GM21381 (cell line): ENCODE results near the gene ICA1L.
"Not testable (repeated sequence)": the region's sequence is repeated elsewhere in the genome, so short reads cannot be mapped to it uniquely, and the experiment has no call there.

ENCODE experiments used
- ATAC-seq: cut with Tn5 transposase; IDR thresholded peaks from one replicate; pipeline ENCODE4 v1.9.1; 2021; ENCODE audit warnings: mild to moderate bottlenecking, moderate library complexity; ENCODE audit not compliant: unreplicated experiment

ICA1L gene

GRCh38 chr2:202871300-202872141, at the start of gene ICA1L:
ICA1L (minus strand) TSS chr2:202871766; CDS start chr2:202829009, 42,757 bp downstream.
- peak; percentile 50 for ATAC-seq

- ATAC-seq, result no peak
Observed at GRCh38 chr2:202918860-202919259, 47.3 kb upstream of the ICA1L start.

- peak; percentile 48 for ATAC-seq
Observed at GRCh38 chr2:202912342-202913201, 41.0 kb upstream of the ICA1L start.

- ATAC-seq, result peak; percentile 78
Observed at GRCh38 chr2:202911512-202912341, 40.2 kb upstream of the ICA1L start, which contains the start of the genes CARF and WDR12. CARF (plus strand) TSS chr2:202912275; CDS start chr2:202941903, 29,628 bp downstream. WDR12 (minus strand) TSS chr2:202911673; CDS start chr2:202911476, 197 bp downstream.

- ATAC-seq, result no peak
Observed at GRCh38 chr2:202911203-202911511, 39.6 kb upstream of the ICA1L start.

GRCh38 chr2:202910698-202911097, 39.1 kb upstream of the ICA1L start:
- ATAC-seq, result no peak

- not testable (repeated sequence) for ATAC-seq
Observed at GRCh38 chr2:202910250-202910649, 38.7 kb upstream of the ICA1L start.

GRCh38 chr2:202909394-202910192, 38.0 kb upstream of the ICA1L start:
- ATAC-seq, result no peak

GRCh38 chr2:202908186-202908585, 36.6 kb upstream of the ICA1L start:
- no peak for ATAC-seq

- not testable (repeated sequence) for ATAC-seq
Observed at GRCh38 chr2:202905507-202905906, 33.9 kb upstream of the ICA1L start.

GRCh38 chr2:202885190-202885589, 13.6 kb upstream of the ICA1L start:
- no peak for ATAC-seq

GRCh38 chr2:202883987-202884675, 12.6 kb upstream of the ICA1L start:
- ATAC-seq, result no peak

GRCh38 chr2:202881570-202881969, 10.0 kb upstream of the ICA1L start:
- ATAC-seq, result no peak

GRCh38 chr2:202877699-202878098, 6.1 kb upstream of the ICA1L start:
- no peak for ATAC-seq

- peak; percentile 69 for ATAC-seq
Observed at GRCh38 chr2:202870431-202871299, 901 bp downstream of the ICA1L start.

- no peak for ATAC-seq
Observed at GRCh38 chr2:202861987-202862386, 9.6 kb downstream of the ICA1L start.

GRCh38 chr2:202858601-202859000, 13.0 kb downstream of the ICA1L start:
- no peak for ATAC-seq

GRCh38 chr2:202849343-202849742, 22.2 kb downstream of the ICA1L start:
- not testable (repeated sequence) for ATAC-seq
